Stimulated activated CD4-positive, alpha-beta T cell treated with anti-CD3 and anti-CD28 coated beads, Interleukin-1b, Interleukin-23, amount 100 ng/mL, for 48 hours (primary cell): ENCODE results near the gene TNFSF13.

Source experiments
- DNase-seq: peaks from one replicate; pipeline ENCODE4 v3.0.0-alpha.2; 2020

The TNFSF13 gene

DNA sequence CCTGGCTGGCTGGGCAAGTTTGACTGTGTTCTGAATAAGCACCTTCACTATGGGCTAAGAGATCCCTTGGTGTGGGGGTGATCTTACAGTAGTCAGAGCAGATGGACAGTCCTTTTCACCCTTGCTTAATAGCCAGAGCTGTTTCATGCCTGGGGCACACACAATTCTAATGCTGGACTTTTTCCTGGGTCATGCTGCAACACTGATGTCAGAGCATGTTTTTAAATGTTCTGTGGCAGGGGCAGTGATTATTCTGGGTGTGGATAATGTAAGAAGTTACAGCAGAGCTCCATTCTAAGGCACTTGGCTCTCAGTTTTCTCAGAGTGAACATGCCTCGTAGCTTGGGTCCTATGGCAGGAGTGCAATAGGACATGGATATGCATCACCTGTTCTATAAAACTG is 16.9 kb downstream of the TNFSF13 start:
- no peak for DNase-seq

DNA sequence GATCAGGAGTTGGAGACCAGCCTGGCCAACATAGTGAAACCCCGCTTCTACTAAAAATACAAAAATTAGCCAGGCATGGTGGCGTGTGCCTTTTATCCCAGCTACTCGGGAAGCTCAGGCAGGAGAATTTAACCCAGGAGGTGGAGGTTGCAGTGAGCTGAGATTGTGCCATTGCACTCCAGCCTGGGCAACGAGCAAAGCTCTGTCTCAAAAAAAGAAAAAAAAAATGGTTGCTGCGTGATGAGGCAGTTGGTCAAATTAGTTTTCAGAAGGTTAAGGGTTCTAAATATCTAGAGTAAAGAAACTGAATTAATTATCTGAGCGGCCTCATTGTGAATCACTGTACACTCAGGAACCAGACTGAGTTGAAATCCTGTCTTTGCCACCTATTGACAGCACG is 17.4 kb downstream of the TNFSF13 start:
- DNase-seq: no peak

GRCh38 chr17:7576432-7576937 is 17.9 kb downstream of the TNFSF13 start:
- DNase-seq: no peak

- DNase-seq: no peak
Measured at GRCh38 chr17:7577327-7578199, 19.0 kb downstream of the TNFSF13 start.

GRCh38 chr17:7579001-7579833 is 20.7 kb downstream of the TNFSF13 start, which contains the start of gene CD68:
Gene CD68, plus strand, starts transcription at chr17:7579638. Its CDS starts 40 bp downstream, at chr17:7579678.
- DNase-seq: peak; percentile 85

DNA sequence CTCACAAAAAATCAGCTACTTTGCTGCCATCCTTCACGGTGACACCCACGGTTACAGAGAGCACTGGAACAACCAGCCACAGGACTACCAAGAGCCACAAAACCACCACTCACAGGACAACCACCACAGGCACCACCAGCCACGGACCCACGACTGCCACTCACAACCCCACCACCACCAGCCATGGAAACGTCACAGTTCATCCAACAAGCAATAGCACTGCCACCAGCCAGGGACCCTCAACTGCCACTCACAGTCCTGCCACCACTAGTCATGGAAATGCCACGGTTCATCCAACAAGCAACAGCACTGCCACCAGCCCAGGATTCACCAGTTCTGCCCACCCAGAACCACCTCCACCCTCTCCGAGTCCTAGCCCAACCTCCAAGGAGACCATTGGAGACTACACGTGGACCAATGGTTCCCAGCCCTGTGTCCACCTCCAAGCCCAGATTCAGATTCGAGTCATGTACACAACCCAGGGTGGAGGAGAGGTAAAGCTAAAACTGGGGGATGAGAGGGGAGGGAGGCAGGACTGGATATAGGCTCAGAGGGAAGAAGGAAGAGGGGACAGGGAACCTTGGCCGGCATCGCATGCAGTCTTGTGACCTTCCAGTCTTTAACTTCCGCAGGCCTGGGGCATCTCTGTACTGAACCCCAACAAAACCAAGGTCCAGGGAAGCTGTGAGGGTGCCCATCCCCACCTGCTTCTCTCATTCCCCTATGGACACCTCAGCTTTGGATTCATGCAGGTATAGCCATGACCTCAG is 21.5 kb downstream of the TNFSF13 start:
- no peak for DNase-seq

DNA sequence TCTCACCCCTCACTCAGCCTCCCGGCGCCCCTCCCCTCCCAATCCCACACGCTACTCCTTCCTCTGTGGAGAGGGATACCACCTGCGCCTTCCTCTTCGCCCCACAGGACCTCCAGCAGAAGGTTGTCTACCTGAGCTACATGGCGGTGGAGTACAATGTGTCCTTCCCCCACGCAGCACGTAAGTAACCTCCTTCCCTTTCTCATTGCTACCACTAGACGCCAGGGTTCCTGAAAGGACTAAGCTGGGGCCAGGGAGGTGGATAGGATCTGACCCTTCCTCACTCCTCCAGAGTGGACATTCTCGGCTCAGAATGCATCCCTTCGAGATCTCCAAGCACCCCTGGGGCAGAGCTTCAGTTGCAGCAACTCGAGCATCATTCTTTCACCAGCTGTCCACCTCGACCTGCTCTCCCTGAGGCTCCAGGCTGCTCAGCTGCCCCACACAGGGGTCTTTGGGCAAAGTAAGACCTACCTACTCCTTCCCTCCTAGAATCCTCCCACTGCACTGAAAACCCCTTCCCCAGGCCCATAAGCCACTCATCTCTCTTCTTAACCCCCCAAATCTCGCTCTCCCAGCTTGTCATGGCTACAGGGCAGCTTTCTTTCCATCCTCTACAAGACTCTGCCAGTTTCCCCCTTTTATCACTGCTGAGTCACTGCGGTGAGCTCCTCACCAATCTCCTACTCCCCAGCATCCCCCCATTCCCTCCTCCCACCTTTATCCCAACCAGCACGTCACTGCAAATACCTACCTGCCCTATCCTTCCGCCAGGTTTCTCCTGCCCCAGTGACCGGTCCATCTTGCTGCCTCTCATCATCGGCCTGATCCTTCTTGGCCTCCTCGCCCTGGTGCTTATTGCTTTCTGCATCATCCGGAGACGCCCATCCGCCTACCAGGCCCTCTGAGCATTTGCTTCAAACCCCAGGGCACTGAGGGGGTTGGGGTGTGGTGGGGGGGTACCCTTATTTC is 22.3 kb downstream of the TNFSF13 start:
- no peak for DNase-seq

DNA sequence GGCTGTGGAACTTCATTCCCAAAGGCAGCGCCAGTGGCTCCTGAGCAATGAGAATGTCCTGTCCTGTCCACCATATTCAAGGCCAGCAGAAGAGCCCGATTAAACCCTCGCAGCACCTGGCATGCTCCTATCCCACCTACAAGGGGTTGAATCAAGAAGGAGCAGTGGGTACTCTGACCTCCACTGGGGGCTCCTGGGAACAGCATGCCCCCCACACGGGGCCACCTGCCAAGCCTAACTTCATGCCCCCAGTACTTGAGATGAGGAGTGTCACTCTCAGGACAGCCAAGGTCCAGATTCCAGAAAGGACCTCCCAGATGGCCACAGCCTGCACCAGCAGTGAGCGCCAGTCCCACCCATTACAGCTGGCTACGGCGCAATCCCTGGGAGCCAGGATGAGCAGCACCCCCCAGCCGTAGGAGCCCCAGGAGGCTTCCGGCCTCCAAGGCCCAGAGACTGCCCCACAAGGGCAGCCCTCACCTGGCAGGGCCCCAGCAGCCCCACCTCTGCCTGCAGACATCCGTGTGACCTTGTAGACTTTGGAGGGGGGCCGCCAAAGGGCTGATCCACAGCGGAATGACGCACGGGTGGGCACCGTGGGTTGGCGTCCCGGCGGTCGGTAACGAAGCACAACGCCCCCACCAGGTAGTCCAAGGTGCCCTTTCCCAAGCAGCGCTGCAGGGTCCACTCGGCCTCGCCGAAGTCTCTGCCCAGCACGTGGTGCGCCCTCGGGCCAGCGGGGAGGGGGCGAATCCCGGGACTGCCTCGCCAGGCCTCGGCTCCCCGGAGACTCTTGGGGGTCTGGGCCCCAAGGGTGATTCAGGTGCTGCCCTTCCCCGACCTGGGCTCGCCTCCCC is 24.1 kb downstream of the TNFSF13 start:
- no peak for DNase-seq

- peak; percentile 97 for DNase-seq
Measured at GRCh38 chr17:7583253-7584109, 24.9 kb downstream of the TNFSF13 start, which contains the start of gene MPDU1. Gene MPDU1, plus strand, starts transcription at chr17:7583852. Its CDS starts 11 bp downstream, at chr17:7583863.

- no peak for DNase-seq
Measured at GRCh38 chr17:7586673-7587419, 28.3 kb downstream of the TNFSF13 start.

DNA sequence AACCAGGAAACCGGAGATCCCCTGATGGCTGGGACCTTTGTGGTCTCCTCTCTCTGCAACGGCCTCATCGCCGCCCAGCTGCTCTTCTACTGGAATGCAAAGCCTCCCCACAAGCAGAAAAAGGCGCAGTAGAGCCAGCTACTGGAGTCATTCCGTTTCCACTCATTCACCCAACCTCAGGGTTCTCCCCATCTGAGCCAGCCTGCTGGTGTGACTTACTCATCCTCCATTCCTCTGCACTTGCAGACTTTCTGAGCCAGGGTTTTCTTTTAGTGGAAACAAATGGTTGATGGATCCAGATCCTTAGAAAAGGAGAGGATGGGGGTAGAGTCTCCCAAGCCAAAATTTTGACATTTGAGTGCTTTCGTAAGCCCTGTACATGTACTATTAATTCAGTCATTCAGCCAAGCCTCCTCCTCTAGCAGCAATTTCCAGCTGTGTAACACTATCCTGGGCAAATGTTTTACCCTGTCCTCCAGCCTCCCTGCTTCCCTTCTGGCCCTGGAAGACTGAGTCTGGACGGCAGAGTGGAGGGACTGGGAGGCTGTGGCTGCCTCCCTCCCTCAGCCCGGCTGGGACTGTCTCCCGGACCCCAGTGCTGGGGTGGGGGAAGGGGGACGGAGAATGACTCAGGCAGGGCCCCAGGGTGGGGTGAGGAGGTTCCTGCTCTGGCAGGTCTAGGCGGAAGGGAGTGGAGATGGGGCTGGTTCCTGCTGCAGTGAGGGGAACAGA is 29.0 kb downstream of the TNFSF13 start:
- DNase-seq: no peak

GRCh38 chr17:7588553-7589203 is 30.1 kb downstream of the TNFSF13 start:
- DNase-seq: no peak

- DNase-seq: peak; percentile 66
Measured at GRCh38 chr17:7589204-7589868, 30.8 kb downstream of the TNFSF13 start.

DNA sequence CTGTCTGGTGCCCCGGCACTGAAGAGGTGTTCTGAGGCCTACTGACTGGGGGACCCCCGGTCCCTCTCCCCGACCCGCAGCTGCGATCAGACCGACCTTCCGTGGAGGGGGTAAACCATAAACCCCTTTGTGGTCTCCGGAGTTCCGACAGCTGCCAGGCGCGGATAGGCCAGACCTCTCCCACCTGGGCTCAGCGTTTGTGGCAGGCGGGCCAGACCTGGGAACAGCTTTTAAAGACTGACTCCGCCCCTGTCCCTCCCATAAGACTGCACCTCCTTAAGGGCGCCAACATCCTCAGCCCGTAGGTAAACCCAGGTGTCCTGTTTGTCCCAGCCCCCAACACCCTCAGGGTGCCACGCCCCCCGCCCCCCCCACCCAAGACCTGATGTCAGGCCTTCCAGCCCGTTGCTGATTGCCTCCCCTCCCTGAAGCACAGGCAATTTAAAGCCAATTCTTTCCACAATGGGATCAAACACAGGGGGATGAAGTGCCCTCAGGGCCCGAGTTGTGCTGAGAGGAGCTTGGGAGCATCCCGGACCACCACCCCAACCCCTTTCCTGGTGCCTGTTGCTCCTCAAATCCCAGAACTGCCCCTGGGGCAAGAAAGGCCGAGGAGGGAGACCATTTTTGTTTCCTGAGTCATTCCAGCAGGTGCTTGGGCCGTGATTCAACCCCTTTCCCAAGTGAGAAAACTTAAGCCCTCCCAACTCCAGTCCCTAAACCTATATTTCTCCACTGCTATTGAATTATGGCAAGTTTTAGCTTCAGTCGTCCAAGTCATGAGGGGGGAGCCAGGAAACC is 31.5 kb downstream of the TNFSF13 start, which contains the start of gene SOX15:
SOX15 (minus strand) TSS at position 204 of the 801 bp plus-strand sequence. CDS start 418 bp downstream, outside the sequence.
- DNase-seq: no peak

DNA sequence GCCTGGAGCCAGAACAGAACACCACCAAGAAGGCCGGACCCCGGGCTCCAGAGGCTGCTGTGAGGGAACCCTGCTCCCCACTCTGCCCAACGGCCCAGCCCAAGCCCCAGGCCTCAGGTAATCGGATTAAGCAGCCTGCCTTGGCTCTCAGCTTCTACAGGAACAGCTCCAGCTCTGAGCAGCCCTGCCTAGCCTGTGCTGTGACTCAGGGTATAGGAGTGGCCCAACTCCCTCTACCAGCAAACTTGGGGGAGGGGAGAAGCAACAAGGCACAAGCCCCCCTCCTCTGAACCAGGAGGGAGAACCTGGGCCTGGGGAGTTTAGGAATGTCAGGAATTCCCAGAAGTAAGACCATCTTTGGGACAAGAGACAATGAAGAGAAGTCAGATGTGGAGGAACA is 32.2 kb downstream of the TNFSF13 start:
- no peak for DNase-seq

- no peak for DNase-seq
Measured at GRCh38 chr17:7591596-7591995, 33.0 kb downstream of the TNFSF13 start.
